Neutrophil (primary cell): ENCODE measurements around the gene LGMN.

ENCODE experiments used
- H3K27ac ChIP-seq: fragments of 200-600 bp; sonication (generic); 2 replicates; pipeline ENCODE4 v1.5.1; 2016; ENCODE audit warnings: mild to moderate bottlenecking, moderate library complexity
- H3K27me3 ChIP-seq: fragments of 200-600 bp; sonication (generic); 2 replicates; pipeline ENCODE4 v1.6.0; 2016; ENCODE audit warnings: mild to moderate bottlenecking
- H3K36me3 ChIP-seq: fragments of 200-600 bp; sonication (generic); 2 replicates; pipeline ENCODE4 v1.5.1; 2017
- H3K4me1 ChIP-seq, 2 experiments: fragments of 200-600 bp in 1 of 2; sonication (generic) in 1 of 2; 1 replicate in 1 of 2; 2 replicates in 1 of 2; pipeline versions ENCODE4 v1.5.1 to v1.6.1; 2013 to 2016; ENCODE audit warnings: low read depth in 1 of 2, low read length in 1 of 2, mild to moderate bottlenecking in 1 of 2, moderate library complexity in 1 of 2; ENCODE audit not compliant: control insufficient read depth in 1 of 2, insufficient read depth in 1 of 2
- H3K4me3 ChIP-seq, 2 experiments: fragments of 200-600 bp in 1 of 2; sonication (generic) in 1 of 2; 1 replicate in 1 of 2; 2 replicates in 1 of 2; pipeline ENCODE4 v1.5.1; 2013 to 2016; ENCODE audit warnings: low read depth in 1 of 2, low read length in 1 of 2, mild to moderate bottlenecking in 1 of 2, moderate library complexity in 1 of 2
- H3K9me3 ChIP-seq: fragments of 200-600 bp; sonication (generic); 2 replicates; pipeline ENCODE4 v1.5.1; 2016
- TF ChIP-seq, protein P1 (sequence below): fragments of 200-600 bp; sonication (generic); IDR thresholded peaks from 2 replicates; pipeline ENCODE4 v1.5.1; 2016; ENCODE audit warnings: antibody characterized with exemption

The LGMN gene

DNA sequence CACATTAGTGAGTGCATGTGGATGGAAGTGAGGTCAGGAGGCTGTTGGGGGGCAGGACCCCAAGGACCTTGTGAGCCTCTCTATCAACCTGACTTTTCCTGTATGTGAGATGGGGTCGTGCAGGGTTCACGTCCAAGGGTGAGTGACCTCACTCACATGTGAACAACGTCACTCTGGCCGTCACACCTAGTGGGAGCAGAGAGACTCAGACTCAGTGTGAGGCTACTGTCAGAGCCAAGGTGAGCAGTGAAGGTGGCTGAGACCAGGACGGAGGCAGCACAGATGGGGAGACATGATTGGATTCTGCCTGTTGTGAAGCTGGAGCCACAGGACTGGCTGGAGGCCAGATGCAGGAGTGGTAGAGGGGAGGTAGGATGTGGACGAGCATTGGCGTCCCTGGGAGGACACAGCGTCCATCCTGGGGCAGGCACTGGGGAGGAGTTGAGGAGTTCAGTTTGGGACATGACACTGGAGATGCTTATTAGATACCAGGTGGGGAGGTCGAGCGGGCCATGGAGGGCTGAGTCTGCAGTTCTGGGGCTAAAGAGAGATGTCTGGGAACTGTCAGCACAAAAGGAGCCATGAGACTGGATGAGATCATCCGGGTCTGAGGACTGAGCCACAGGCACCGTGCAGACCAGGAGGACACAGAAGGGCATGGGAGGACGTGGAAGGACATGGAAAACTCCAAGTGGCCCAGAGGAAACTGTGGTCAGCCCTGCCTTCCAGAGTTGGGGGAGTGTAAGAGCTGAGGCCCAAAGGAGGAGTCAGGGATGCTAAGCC lies 92.8 kb downstream of the LGMN start:
- peak overlapping the region; percentile 93 to 100 for H3K4me3 ChIP-seq
- no peaks in the 10 kb centered on the region for H3K9me3 ChIP-seq
- H3K27ac ChIP-seq: peak overlapping the region; percentile 100
- TF ChIP-seq, protein P1, sequence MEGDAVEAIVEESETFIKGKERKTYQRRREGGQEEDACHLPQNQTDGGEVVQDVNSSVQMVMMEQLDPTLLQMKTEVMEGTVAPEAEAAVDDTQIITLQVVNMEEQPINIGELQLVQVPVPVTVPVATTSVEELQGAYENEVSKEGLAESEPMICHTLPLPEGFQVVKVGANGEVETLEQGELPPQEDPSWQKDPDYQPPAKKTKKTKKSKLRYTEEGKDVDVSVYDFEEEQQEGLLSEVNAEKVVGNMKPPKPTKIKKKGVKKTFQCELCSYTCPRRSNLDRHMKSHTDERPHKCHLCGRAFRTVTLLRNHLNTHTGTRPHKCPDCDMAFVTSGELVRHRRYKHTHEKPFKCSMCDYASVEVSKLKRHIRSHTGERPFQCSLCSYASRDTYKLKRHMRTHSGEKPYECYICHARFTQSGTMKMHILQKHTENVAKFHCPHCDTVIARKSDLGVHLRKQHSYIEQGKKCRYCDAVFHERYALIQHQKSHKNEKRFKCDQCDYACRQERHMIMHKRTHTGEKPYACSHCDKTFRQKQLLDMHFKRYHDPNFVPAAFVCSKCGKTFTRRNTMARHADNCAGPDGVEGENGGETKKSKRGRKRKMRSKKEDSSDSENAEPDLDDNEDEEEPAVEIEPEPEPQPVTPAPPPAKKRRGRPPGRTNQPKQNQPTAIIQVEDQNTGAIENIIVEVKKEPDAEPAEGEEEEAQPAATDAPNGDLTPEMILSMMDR: no peak
- no peaks in the 10 kb centered on the region for H3K27me3 ChIP-seq
- peaks cover 59% of the 10 kb centered on the region for H3K36me3 ChIP-seq
- peaks cover 76 to 87% of the 10 kb centered on the region in 2 experiments for H3K4me1 ChIP-seq

DNA sequence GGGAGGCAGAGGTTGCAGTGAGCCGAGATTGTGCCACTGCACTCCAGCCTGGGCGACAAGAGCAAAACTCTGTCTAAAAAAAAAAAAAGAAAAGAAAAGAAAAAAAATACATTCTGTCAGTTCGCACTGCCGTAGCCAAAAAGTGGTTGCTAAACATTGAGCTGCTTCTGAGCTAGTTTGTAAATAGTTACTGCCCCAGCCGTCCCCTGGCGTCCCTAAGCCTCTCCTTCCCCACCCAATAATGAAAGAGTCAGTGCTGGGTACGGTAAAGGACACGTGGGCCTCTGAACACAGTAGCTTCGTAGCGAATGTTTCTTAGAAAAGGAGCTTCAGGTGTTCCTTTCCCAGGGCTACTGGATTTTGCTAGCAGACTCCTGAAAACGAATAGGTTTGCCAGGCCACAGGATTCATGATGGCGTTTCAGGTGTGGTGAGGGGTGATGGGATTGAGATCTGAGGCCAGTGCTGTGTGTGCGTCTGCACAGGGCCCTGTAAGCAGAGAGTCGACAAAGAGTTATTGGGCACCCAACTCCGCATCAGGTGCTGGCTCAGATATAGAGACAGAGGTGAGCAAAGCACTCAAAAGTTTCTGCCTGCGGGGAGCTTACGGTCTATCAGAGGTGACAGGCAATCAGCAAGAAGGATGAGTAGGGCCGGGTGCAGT lies 94.1 kb downstream of the LGMN start:
- H3K27me3 ChIP-seq: no peaks in the 10 kb centered on the region
- H3K4me1 ChIP-seq: peaks cover 76 to 87% of the 10 kb centered on the region in 2 experiments
- peak overlapping the region; percentile 100 for H3K27ac ChIP-seq
- H3K36me3 ChIP-seq: peaks cover 46% of the 10 kb centered on the region
- H3K4me3 ChIP-seq: peak overlapping the region; percentile 93 to 100
- TF ChIP-seq, protein P1: no peak
- H3K9me3 ChIP-seq: no peaks in the 10 kb centered on the region
